Lower lobe of right lung (tissue), 2 donors: ENCODE results near the gene GALNT9. TPM values are rescaled to one million over a fixed set of nuclear protein-coding genes. Genes with fewer than 3 reads are reported as not detected.

Experiments
- ATAC-seq, 2 donors: fragments of 200-7000 bp; cut with Tn5 transposase; one replicate each; pipeline ENCODE4 v1.9.1; 2020 to 2022; ENCODE audit warnings: mild to moderate bottlenecking in 2 of 2, moderate library complexity in 2 of 2
- DNase-seq: peaks from one replicate; pipeline ENCODE4 v3.0.0-alpha.2; 2020
- H3K27ac ChIP-seq: fragments of 200-600 bp; one replicate; pipeline ENCODE4 v1.8.0; 2022
- H3K27me3 ChIP-seq: fragments of 200-600 bp; one replicate; pipeline ENCODE4 v1.8.0; 2022; ENCODE audit warnings: low read depth
- H3K36me3 ChIP-seq: fragments of 200-600 bp; one replicate; pipeline ENCODE4 v1.8.0; 2022; ENCODE audit warnings: mild to moderate bottlenecking
- H3K4me1 ChIP-seq: fragments of 200-600 bp; one replicate; pipeline ENCODE4 v1.8.0; 2022
- H3K4me3 ChIP-seq: fragments of 200-600 bp; one replicate; pipeline ENCODE4 v1.8.0; 2022; ENCODE audit warnings: mild to moderate bottlenecking
- H3K9me3 ChIP-seq: fragments of 200-600 bp; one replicate; pipeline ENCODE4 v1.8.0; 2022
- intact Hi-C: fragments of 100-400 bp; cut with DNase I; formaldehyde crosslinking; loops from one replicate; pipeline ENCODE4 v1.11.0; 2022
- total RNA-seq: library from RNA; stranded (reverse); fragmentation: NEBNext Ultra II Directional; extraction: Animal tissue kit (Norgen Biotek cat#: 25700); gene quantifications from one replicate; pipeline ENCODE4 v1.2.1, GENCODE V29; 2021
- TF ChIP-seq, protein P1 (sequence below): fragments of 200-600 bp; IDR thresholded peaks from one replicate; pipeline ENCODE4 v1.8.0; 2022; ENCODE audit warnings: antibody characterized with exemption, mild to moderate bottlenecking
- donor health status: DM: no; HTN: yes; CAD: no; lungs with severe emphysema.

Gene GALNT9
- total RNA-seq, 1 donor from 2014 or later = not detected

DNA sequence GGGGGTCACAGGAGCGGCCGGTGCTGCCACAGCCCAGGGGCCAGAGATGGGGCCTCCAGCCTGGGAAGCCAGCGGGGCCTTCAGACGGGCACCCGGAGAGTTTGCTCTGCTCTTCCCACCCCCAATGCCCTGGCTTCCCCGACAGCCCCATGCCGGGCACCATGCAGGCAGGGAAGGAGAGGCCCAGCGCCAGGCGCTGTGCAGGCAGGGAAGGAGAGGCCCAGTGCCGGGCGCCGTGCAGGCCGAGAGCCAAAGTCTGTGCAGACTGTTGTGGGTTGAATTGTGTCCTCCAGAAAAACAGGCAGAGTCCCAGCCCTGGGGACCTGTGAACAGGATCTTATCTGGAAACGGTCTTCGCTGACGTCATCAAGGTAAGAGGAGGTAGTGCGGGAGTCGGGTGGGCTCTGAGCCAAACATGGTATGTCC lies 34.3 kb downstream of the GALNT9 start:
- no peak overlapping the region for H3K27ac ChIP-seq
- peaks cover 24% of the 10 kb centered on the region for H3K27me3 ChIP-seq
- intact Hi-C loops = no loop called here
- no peaks in the 10 kb centered on the region for H3K36me3 ChIP-seq
- no peaks in the 10 kb centered on the region for H3K9me3 ChIP-seq
- ATAC-seq = no peak
- no peaks in the 10 kb centered on the region for H3K4me1 ChIP-seq
- DNase-seq = peak; percentile 23
- TF ChIP-seq, protein P1, sequence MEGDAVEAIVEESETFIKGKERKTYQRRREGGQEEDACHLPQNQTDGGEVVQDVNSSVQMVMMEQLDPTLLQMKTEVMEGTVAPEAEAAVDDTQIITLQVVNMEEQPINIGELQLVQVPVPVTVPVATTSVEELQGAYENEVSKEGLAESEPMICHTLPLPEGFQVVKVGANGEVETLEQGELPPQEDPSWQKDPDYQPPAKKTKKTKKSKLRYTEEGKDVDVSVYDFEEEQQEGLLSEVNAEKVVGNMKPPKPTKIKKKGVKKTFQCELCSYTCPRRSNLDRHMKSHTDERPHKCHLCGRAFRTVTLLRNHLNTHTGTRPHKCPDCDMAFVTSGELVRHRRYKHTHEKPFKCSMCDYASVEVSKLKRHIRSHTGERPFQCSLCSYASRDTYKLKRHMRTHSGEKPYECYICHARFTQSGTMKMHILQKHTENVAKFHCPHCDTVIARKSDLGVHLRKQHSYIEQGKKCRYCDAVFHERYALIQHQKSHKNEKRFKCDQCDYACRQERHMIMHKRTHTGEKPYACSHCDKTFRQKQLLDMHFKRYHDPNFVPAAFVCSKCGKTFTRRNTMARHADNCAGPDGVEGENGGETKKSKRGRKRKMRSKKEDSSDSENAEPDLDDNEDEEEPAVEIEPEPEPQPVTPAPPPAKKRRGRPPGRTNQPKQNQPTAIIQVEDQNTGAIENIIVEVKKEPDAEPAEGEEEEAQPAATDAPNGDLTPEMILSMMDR = no peak
- no peak overlapping the region for H3K4me3 ChIP-seq

DNA sequence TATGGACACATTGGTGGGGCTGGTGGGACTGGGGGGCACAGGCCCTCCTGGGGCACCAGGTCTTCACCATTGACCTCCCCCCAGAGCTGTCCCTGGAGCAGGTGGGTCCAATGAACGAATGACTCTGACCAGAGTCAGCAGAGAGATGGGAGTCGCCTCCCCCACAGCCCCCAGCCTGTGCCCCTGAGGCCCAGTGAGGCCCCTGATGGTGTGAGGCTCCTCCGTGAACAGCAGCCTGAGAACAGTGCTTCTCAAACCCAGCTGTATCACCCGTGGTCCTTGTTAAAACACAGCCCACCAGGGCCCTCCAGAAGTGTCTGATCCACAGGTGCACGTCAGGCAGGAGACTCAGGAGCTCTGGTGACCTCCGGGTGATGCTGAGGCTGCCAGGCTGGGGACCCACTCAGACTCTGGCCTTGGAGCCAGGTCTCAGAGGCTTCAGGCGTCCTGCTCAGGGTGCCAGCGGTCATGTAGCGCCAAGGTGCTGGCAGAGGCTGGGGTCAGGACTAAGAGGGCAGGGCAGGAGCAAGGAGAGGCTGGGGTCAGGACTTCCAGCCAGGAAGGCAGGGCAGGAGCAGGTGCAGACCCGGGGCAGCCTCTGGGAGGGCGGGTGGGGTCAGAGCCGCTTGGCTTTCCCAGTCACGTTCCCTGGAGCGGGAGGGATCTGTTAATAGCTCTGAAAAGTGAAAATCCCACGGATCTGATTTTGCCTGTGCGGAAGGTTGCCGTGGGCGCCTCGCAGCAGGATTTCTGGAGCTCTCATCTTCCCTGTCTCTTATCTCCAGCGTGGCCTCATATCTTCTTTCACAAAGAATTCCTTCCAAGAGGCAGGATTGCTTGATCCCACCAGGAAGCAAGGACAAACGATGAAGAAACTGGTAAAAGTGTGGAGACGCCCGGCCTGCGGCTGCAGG lies 35.0 kb downstream of the GALNT9 start:
- TF ChIP-seq, protein P1 = no peak
- Histone ChIP-seq H3K27me3 (peaks cover 24% of the 10 kb centered on the region), H3K27ac (no peak overlapping the region), H3K36me3 (no peaks in the 10 kb centered on the region), H3K4me1 (no peaks in the 10 kb centered on the region), H3K9me3 (no peaks in the 10 kb centered on the region), H3K4me3 (no peak overlapping the region)
- intact Hi-C loops = no loop called here
- ATAC-seq (no peak), DNase-seq (peak; percentile 27)

DNA sequence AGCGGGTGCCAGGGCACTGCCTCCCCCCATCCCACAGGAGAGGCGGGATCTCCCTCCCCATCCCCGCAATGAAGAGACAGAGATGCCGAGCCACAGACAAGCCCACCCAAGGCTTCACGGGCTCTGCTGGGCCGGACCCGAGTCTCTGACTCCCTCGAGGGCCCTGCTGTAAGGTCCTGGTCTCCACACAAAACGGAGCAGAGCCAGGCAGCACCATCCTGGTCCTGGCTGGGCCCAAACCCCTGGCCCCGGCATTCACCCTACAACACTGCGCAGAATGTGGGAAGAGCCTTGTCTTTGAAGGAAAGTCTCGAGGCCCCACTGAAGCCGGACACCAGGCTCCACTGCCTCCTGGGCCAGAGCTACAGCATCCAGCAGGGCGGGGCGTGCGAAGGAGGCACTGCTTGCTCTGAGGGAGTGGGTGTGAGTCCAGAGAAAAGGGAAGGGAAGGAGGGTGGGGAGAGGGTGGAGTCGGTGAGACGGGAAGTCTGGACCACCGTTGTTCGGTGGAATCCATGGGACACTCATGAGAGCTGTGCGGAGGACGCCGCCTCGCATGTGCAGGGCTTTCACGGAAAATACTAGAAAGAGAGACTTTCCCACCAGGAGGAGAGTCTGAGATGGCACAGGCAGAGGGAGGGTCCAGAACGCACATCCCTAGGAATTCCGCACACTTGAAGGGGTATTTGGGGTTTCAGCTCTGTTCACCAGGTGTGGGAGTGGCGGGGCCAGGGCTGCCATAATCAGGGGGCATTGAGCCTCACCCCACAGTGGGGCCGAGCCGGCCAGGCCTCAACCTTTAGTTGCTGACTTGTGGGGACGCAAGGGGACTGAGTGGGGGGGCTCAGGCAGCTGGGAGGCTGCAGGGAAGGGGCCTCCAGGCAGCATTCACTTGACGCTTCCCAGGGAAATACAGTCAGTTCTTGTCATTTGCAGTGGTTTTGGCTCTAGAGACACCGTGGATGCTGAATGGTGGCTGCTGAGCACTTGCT lies 36.8 kb downstream of the GALNT9 start:
- H3K27ac ChIP-seq = no peak overlapping the region
- no peak for ATAC-seq
- intact Hi-C loops = no loop called here
- H3K27me3 ChIP-seq = peaks cover 33% of the 10 kb centered on the region
- peak; percentile 25 for DNase-seq
- TF ChIP-seq, protein P1 = no peak
- H3K9me3 ChIP-seq = no peaks in the 10 kb centered on the region
- H3K4me1 ChIP-seq = no peaks in the 10 kb centered on the region
- H3K4me3 ChIP-seq = no peak overlapping the region
- no peaks in the 10 kb centered on the region for H3K36me3 ChIP-seq

DNA sequence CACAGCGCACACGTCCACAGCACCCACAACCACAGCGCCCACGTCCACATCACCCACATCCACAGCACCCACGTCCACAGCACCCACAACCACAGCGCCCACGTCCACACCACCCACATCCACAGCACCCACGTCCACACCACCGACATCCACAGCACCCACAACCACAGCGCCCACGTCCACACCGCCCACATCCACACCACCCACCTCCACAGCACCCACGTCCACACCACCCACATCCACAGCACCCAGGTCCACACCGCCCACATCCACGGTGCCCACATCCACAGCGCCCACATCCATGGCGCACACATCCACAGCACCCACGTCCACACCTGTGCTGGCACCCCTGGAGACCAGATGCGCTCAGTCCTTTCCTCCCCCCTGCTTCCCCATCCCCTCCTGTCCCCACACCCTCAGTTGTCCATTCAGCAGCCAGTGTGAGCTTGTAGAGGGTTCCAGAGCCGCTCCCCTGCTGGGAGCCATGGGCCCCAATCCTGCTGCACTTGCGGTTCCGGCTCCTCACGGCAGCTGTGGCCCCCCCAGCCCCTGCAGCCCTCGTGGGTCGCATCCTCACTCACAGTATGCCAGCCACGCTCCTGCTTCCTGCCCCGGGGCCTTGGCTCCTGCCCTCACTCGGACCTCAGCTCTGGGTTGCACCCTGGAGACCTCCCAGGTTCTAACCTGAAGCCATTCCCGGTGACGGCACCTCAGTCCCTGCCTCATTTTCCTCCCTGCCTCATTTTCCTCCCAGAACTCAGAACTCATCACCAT lies 37.8 kb downstream of the GALNT9 start:
- ATAC-seq (no peak), DNase-seq (peak; percentile 29)
- no peaks in the 10 kb centered on the region for H3K4me1 ChIP-seq
- H3K4me3 ChIP-seq = no peak overlapping the region
- TF ChIP-seq, protein P1 = no peak
- peaks cover 41% of the 10 kb centered on the region for H3K27me3 ChIP-seq
- no peak overlapping the region for H3K27ac ChIP-seq
- H3K36me3 ChIP-seq = no peaks in the 10 kb centered on the region
- intact Hi-C loops = no loop called here
- no peaks in the 10 kb centered on the region for H3K9me3 ChIP-seq

GRCh38 chr12:132290203-132290540 lies 39.2 kb downstream of the GALNT9 start:
- peak; percentile 38 for DNase-seq

More at GRCh38 chr12:132290203-132290540, 39.2 kb downstream of the GALNT9 start:
- Histone ChIP-seq H3K4me3 (no peak overlapping the region), H3K4me1 (no peaks in the 10 kb centered on the region), H3K9me3 (no peaks in the 10 kb centered on the region), H3K36me3 (no peaks in the 10 kb centered on the region), H3K27me3 (peaks cover 45% of the 10 kb centered on the region), H3K27ac (no peak overlapping the region)
- ATAC-seq = no peak
- TF ChIP-seq, protein P1 = no peak
- intact Hi-C loops = no loop called here
